ENCODE measurements around the gene ATG4D.
A peak's percentile ranks its signal among the peaks of the same experiment; 100 is the strongest.

ATG4D gene

GRCh38 chr19:10593820-10594637, 50.3 kb downstream of the ATG4D start:
- no peak overlapping the region for H3K18ac ChIP-seq (ENCODE audit: low read depth in 1 of 2, low read length in 2 of 2)
- no peak overlapping the region for H3K4me3 ChIP-seq (ENCODE audit: insufficient read depth in 1 of 2, low read depth in 1 of 2, low read length in 2 of 2)
- H2AFZ ChIP-seq (ENCODE audit: low read depth, low read length), result no peak overlapping the region
- no peak overlapping the region for H3K4me2 ChIP-seq (ENCODE audit: low read length, poor library complexity, severe bottlenecking)
- no peak overlapping the region for H3K4ac ChIP-seq (ENCODE audit: low read depth in 1 of 2, low read length in 2 of 2)
- H3K27me3 ChIP-seq (ENCODE audit: control insufficient read depth in 1 of 2, insufficient read depth in 1 of 2, low read length in 2 of 2), result peaks cover 0 to 5% of the 10 kb centered on the region in 2 experiments
- no peaks in the 10 kb centered on the region for H3K9me3 ChIP-seq (ENCODE audit: control insufficient read depth, low read length)
- no peak overlapping the region for H2BK12ac ChIP-seq (ENCODE audit: low read length in 2 of 2)
- no peak overlapping the region for H4K91ac ChIP-seq (ENCODE audit: low read length)
- H3K27ac ChIP-seq (ENCODE audit: low read length, poor library complexity, severe bottlenecking), result no peak overlapping the region
- H2AK5ac ChIP-seq (ENCODE audit: low read length, severe bottlenecking), result no peak overlapping the region
- 72% methylated on average over 9 of the region's 9 CpGs for WGBS
- H3K23ac ChIP-seq (ENCODE audit: low read length in 2 of 2), result no peak overlapping the region
- H3K4me1 ChIP-seq (ENCODE audit: control insufficient read depth, insufficient read depth, low read depth, low read length), result no peaks in the 10 kb centered on the region
- H3K36me3 ChIP-seq (ENCODE audit: control insufficient read depth in 1 of 2, insufficient read depth in 2 of 2, low read depth in 1 of 2, low read length in 2 of 2), result no peaks in the 10 kb centered on the region
- no peak overlapping the region for H4K8ac ChIP-seq (ENCODE audit: low read length)
- no peak overlapping the region for H2BK15ac ChIP-seq (ENCODE audit: low read depth, poor library complexity, severe bottlenecking)
- no peaks in the 10 kb centered on the region for H3K79me1 ChIP-seq (replicated peaks; ENCODE audit: low read length, poor library complexity, severe bottlenecking)
- no peak overlapping the region for H3K14ac ChIP-seq (ENCODE audit: low read length in 2 of 2)
- no peak overlapping the region for H2BK5ac ChIP-seq (ENCODE audit: low read depth, low read length, poor library complexity, severe bottlenecking)
- no peak overlapping the region for H2BK120ac ChIP-seq (ENCODE audit: low read depth, low read length)
- no peak for DNase-seq
- no peak overlapping the region for H3K9ac ChIP-seq (ENCODE audit: low read length)

- Histone ChIP-seq H2BK12ac (ENCODE audit: low read length in 2 of 2) (no peak overlapping the region), H3K9ac (ENCODE audit: low read length) (no peak overlapping the region), H3K4me1 (ENCODE audit: control insufficient read depth, insufficient read depth, low read depth, low read length) (peaks cover 14% of the 10 kb centered on the region), H3K23ac (ENCODE audit: low read length in 2 of 2) (no peak overlapping the region), H3K4me2 (ENCODE audit: low read length, poor library complexity, severe bottlenecking) (no peak overlapping the region), H3K9me3 (ENCODE audit: control insufficient read depth, low read length) (no peaks in the 10 kb centered on the region), H2BK15ac (ENCODE audit: low read depth, poor library complexity, severe bottlenecking) (no peak overlapping the region), H3K27ac (ENCODE audit: low read length, poor library complexity, severe bottlenecking) (no peak overlapping the region), H3K14ac (ENCODE audit: low read length in 2 of 2) (no peak overlapping the region), H3K27me3 (ENCODE audit: control insufficient read depth in 1 of 2, insufficient read depth in 1 of 2, low read length in 2 of 2) (peaks cover 7 to 11% of the 10 kb centered on the region in 2 experiments), H3K4me3 (ENCODE audit: insufficient read depth in 1 of 2, low read depth in 1 of 2, low read length in 2 of 2) (no peak overlapping the region), H3K18ac (ENCODE audit: low read depth in 1 of 2, low read length in 2 of 2) (no peak overlapping the region), H4K8ac (ENCODE audit: low read length) (no peak overlapping the region), H2AK5ac (ENCODE audit: low read length, severe bottlenecking) (no peak overlapping the region), H4K91ac (ENCODE audit: low read length) (no peak overlapping the region), H2AFZ (ENCODE audit: low read depth, low read length) (no peak overlapping the region), H3K79me1 (replicated peaks; ENCODE audit: low read length, poor library complexity, severe bottlenecking) (peaks cover 18% of the 10 kb centered on the region), H3K4ac (ENCODE audit: low read depth in 1 of 2, low read length in 2 of 2) (no peak overlapping the region), H2BK5ac (ENCODE audit: low read depth, low read length, poor library complexity, severe bottlenecking) (no peak overlapping the region), H3K36me3 (ENCODE audit: control insufficient read depth in 1 of 2, insufficient read depth in 2 of 2, low read depth in 1 of 2, low read length in 2 of 2) (no peaks in the 10 kb centered on the region), H2BK120ac (ENCODE audit: low read depth, low read length) (no peak overlapping the region)
- 88% methylated on average over 4 of the region's 5 CpGs for WGBS
- no peak for DNase-seq
Measured at GRCh38 chr19:10600149-10600548, 56.4 kb downstream of the ATG4D start.

GRCh38 chr19:10601999-10602329, 58.3 kb downstream of the ATG4D start:
- no peaks in the 10 kb centered on the region for H3K36me3 ChIP-seq (ENCODE audit: control insufficient read depth in 1 of 2, insufficient read depth in 2 of 2, low read depth in 1 of 2, low read length in 2 of 2)
- 58% methylated on average over 3 of the region's 7 CpGs for WGBS
- no peak for DNase-seq
- H3K4me1 ChIP-seq (ENCODE audit: control insufficient read depth, insufficient read depth, low read depth, low read length), result peaks cover 14% of the 10 kb centered on the region
- H3K4me3 ChIP-seq (ENCODE audit: insufficient read depth in 1 of 2, low read depth in 1 of 2, low read length in 2 of 2), result no peak overlapping the region
- no peak overlapping the region for H4K91ac ChIP-seq (ENCODE audit: low read length)
- H3K79me1 ChIP-seq (replicated peaks; ENCODE audit: low read length, poor library complexity, severe bottlenecking), result peaks cover 22% of the 10 kb centered on the region
- no peaks in the 10 kb centered on the region for H3K9me3 ChIP-seq (ENCODE audit: control insufficient read depth, low read length)
- no peak overlapping the region for H4K8ac ChIP-seq (ENCODE audit: low read length)
- H2BK12ac ChIP-seq (ENCODE audit: low read length in 2 of 2), result no peak overlapping the region
- no peak overlapping the region for H2BK15ac ChIP-seq (ENCODE audit: low read depth, poor library complexity, severe bottlenecking)
- H3K9ac ChIP-seq (ENCODE audit: low read length), result no peak overlapping the region
- no peak overlapping the region for H3K18ac ChIP-seq (ENCODE audit: low read depth in 1 of 2, low read length in 2 of 2)
- H2BK120ac ChIP-seq (ENCODE audit: low read depth, low read length), result no peak overlapping the region
- no peak overlapping the region for H3K4ac ChIP-seq (ENCODE audit: low read depth in 1 of 2, low read length in 2 of 2)
- peak overlapping the region; percentile 35 for H3K4me2 ChIP-seq (ENCODE audit: low read length, poor library complexity, severe bottlenecking)
- no peak overlapping the region for H3K27ac ChIP-seq (ENCODE audit: low read length, poor library complexity, severe bottlenecking)
- peaks cover 7 to 11% of the 10 kb centered on the region in 2 experiments for H3K27me3 ChIP-seq (ENCODE audit: control insufficient read depth in 1 of 2, insufficient read depth in 1 of 2, low read length in 2 of 2)
- H3K23ac ChIP-seq (ENCODE audit: low read length in 2 of 2), result no peak overlapping the region
- H2BK5ac ChIP-seq (ENCODE audit: low read depth, low read length, poor library complexity, severe bottlenecking), result no peak overlapping the region
- H3K14ac ChIP-seq (ENCODE audit: low read length in 2 of 2), result no peak overlapping the region
- no peak overlapping the region for H2AK5ac ChIP-seq (ENCODE audit: low read length, severe bottlenecking)
- H2AFZ ChIP-seq (ENCODE audit: low read depth, low read length), result no peak overlapping the region

GRCh38 chr19:10602330-10603083, 58.8 kb downstream of the ATG4D start:
- Histone ChIP-seq H3K23ac (ENCODE audit: low read length in 2 of 2) (peak overlapping the region in 1 of 2 experiments; percentile 99), H2AK5ac (ENCODE audit: low read length, severe bottlenecking) (no peak overlapping the region), H2BK15ac (ENCODE audit: low read depth, poor library complexity, severe bottlenecking) (peak overlapping the region; percentile 80), H3K9me3 (ENCODE audit: control insufficient read depth, low read length) (no peaks in the 10 kb centered on the region), H2AFZ (ENCODE audit: low read depth, low read length) (peak overlapping the region; percentile 74), H4K91ac (ENCODE audit: low read length) (peak overlapping the region; percentile 96), H3K14ac (ENCODE audit: low read length in 2 of 2) (peak overlapping the region; percentile 43 to 92), H3K36me3 (ENCODE audit: control insufficient read depth in 1 of 2, insufficient read depth in 2 of 2, low read depth in 1 of 2, low read length in 2 of 2) (no peaks in the 10 kb centered on the region), H3K27ac (ENCODE audit: low read length, poor library complexity, severe bottlenecking) (peak overlapping the region; percentile 51), H3K9ac (ENCODE audit: low read length) (peak overlapping the region; percentile 95), H2BK12ac (ENCODE audit: low read length in 2 of 2) (peak overlapping the region in 1 of 2 experiments; percentile 45), H3K4me3 (ENCODE audit: insufficient read depth in 1 of 2, low read depth in 1 of 2, low read length in 2 of 2) (peak overlapping the region; percentile 92 to 100), H3K4ac (ENCODE audit: low read depth in 1 of 2, low read length in 2 of 2) (peak overlapping the region; percentile 85 to 95), H3K4me2 (ENCODE audit: low read length, poor library complexity, severe bottlenecking) (peak overlapping the region; percentile 80), H3K4me1 (ENCODE audit: control insufficient read depth, insufficient read depth, low read depth, low read length) (peaks cover 14% of the 10 kb centered on the region), H3K18ac (ENCODE audit: low read depth in 1 of 2, low read length in 2 of 2) (peak overlapping the region; percentile 98 to 100), H4K8ac (ENCODE audit: low read length) (peak overlapping the region; percentile 74), H3K79me1 (replicated peaks; ENCODE audit: low read length, poor library complexity, severe bottlenecking) (peaks cover 24% of the 10 kb centered on the region), H3K27me3 (ENCODE audit: control insufficient read depth in 1 of 2, insufficient read depth in 1 of 2, low read length in 2 of 2) (peaks cover 7 to 11% of the 10 kb centered on the region in 2 experiments), H2BK5ac (ENCODE audit: low read depth, low read length, poor library complexity, severe bottlenecking) (no peak overlapping the region), H2BK120ac (ENCODE audit: low read depth, low read length) (peak overlapping the region; percentile 88)
- under 1% methylated on average over 57 of the region's 76 CpGs for WGBS
- DNase-seq, result peak; percentile 77
